Astrocyte of the hippocampus (primary cell): Measurements from ENCODE around the gene SLC25A52.
"Not testable (repeated sequence)": the region's sequence is repeated elsewhere in the genome, so short reads cannot be mapped to it uniquely, and the experiment has no call there.

Experiments
- DNase-seq: peaks from one replicate; pipeline ENCODE4 v3.0.0; 2011; ENCODE audit warnings: low read depth, low spot score

The SLC25A52 gene

GRCh38 chr18:31760695-31761094, at the start of gene SLC25A52:
TSS of gene SLC25A52 (minus strand) at chr18:31760880. CDS start at chr18:31760661, 219 bp downstream.
- DNase-seq: no peak

GRCh38 chr18:31809049-31809448, 48.4 kb upstream of the SLC25A52 start:
- DNase-seq: not testable (repeated sequence)

- DNase-seq: no peak
Observed at GRCh38 chr18:31801078-31801477, 40.4 kb upstream of the SLC25A52 start.

DNA sequence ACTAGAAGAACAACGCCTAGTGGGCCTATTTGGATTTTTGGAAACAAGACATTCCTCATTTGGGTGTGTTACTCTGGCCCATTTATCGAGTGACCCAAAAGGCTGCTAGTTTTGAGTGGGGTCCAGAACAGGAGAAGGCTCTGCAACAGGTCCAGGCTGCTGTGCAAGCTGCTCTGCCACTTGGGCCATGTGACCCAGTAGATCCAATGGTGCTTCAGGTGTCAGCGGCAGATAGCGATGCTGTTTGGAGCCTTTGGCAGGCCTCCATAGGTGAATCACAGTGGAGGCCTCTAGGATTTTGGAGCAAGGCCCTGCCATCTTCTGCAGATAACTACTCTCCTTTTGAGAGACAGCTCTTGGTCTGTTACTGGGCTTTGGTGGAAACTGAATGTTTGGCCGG, 38.6 kb upstream of the SLC25A52 start:
- DNase-seq: not testable (repeated sequence)

- DNase-seq: no peak
Observed at GRCh38 chr18:31798399-31798798, 37.7 kb upstream of the SLC25A52 start.

DNA sequence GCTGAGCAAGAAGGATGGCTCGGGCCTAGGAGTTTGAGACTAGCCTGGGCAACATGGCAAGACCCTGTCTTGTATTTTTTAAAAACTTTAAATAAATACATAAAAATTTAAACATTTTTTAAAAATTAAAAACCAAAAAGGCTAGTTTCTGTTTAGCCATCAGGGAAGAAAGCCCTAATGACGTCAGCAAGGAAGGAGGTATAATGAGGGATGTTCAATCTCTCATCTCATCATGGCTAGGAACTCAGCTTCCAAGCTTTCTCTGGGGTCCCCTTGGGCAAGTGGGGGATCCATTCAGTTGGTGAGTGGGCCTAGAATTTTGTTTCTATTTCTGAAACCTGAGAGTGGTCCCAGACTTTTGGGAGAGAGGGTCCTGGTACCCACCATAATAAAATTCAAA, 35.1 kb upstream of the SLC25A52 start:
- DNase-seq: no peak

DNA sequence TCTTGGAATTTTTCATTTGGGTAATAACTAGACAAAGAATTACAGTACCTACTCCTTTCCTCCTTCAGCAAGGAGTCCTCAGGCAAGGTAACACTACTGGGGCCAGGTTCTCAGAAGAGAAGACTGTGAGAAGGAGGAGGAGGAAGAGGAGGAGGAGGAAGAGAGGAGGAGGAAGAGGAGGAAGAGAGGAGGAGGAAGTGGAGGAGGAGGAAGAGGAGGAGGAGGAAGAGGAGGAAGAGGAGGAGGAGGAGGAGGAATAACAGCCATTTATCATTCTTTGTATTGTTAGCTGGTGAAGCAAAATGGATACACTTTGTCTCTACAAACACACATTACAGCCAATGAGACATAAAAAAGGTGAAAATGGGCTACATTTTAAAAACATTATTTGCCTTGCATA, 32.9 kb upstream of the SLC25A52 start:
- no peak for DNase-seq

DNA sequence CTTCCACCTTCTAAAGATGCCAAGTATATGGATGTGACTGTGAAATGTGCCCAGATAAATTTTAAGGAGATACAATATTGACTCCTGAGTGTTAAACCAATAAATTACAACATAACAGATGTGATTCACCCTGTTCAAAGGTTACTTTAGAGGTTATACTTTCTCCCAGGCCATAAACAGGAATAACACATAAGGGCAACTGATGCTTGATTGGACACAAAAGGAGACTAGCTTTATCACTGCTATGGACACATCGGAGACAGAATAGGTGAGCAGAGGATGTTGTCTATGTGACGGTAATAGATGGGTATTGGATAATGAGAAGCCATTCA, 31.9 kb upstream of the SLC25A52 start:
- no peak for DNase-seq

- DNase-seq: no peak
Observed at GRCh38 chr18:31791817-31792579, 31.3 kb upstream of the SLC25A52 start.

- no peak for DNase-seq
Observed at GRCh38 chr18:31789409-31789808, 28.7 kb upstream of the SLC25A52 start.

- DNase-seq: no peak
Observed at GRCh38 chr18:31783059-31783458, 22.4 kb upstream of the SLC25A52 start.

DNA sequence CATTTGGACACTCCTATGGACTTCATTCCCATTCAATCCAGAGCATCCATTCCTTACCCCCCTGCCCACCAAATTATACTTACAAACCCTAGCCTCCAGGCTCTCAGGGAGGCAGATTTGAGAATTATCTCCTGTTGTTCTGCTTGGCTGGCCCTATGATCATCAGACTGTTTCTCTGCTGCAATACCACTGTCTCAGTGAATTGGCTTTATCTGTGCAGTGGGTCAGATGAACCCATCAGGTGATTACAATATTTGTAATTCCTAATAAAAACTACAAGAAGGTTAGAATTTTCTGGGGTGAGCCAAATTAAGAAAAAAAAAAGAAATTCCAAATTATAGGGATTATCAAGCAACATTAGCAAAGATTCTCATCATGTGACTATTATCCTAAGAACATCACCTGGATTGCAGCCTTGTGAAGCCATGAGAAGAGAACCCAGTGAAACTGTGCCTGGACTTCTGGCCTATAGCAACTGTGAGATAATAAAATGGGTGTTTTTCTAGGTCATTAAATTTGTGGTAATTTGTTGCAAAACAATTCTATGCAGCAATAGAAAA, 17.8 kb upstream of the SLC25A52 start:
- no peak for DNase-seq

DNA sequence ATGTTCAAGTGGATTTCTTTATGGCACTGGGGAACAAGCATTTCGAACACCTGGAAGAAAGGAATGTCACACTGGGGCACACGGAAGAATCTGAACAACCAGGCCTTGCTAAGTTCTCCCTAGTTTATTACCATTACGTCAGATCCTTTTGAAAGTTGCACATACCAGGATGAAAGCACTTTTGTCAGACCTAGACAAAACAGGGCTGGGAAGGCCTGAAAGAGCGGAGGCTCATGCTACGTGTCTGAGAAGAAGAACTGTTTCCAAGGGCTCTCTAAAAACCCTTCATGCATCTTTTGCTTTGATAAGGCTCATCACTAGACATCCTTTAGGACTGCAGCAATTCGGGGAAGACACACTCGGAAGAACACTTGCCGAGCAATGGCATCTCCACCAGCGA, 15.4 kb upstream of the SLC25A52 start:
- DNase-seq: peak; percentile 5

GRCh38 chr18:31774962-31775361, 14.3 kb upstream of the SLC25A52 start:
- no peak for DNase-seq

GRCh38 chr18:31774477-31774785, 13.8 kb upstream of the SLC25A52 start:
- DNase-seq: no peak

DNA sequence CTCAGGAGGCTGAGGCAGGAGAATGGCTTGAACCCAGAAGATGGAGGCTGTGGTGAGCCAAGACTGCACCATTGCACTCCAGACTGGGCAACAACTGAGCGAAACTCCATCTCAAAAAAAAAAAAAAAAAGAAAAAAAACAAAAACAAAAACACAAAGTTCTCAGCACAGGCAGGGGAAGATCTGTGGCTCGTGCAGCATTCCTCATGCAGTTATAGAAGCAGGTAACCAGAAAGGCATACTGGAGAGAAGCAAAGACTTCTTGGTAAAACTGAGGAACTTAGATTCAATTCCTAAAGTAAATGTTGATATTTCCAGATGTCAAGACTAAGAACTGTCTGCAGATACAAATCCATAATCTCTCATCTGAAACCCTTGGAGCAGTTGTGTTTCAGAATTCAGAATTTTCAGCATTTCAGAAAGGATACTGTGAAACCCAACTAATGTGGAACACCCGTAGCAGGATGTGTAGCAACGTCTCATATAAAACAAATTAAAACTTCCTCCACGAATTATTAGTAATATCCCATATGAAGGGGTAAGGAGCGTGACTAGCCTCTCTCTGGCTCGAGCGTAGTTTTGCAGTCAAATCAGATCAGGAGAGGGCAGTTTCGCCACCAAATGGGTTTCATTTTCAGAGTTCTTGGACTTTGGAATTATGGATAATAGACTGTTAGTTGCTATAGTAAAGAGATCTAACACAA, 13.2 kb upstream of the SLC25A52 start:
- DNase-seq: no peak

DNA sequence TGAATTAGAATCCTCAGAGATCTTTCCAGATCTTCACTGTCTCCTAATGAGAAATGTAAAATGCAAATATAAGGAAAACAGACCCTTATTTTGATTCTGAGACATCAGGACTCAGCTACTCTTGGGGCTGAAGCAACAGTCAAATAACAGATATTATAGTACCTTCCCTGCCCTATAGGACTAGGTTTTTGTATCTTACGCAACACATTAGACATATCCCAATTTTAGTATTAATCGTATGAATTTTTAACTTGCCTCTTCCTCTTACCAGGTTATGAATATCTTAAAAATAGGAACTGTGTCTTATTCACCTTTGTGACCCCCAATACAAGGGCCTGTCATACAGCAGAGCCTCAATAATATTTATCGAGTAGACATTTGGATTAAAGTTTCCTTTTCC, 12.0 kb upstream of the SLC25A52 start:
- no peak for DNase-seq

DNA sequence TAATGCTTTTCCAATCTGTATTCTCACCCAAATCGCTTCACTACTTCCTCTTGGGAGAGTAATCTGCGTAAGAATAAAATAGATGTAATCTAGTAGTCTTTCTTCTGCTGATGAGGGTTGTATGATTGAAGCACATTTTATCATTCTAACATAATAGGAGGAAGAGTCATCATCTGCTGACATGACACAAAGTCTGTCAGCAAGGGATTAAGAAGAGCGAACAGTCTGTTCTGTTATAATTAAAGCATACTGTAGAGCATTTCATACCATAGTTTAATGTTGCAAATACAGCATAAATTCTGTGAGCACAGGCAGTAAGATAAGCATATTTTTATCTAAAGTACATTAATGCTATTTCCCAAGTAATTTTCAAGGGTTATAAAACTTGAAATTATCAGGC, 10.4 kb downstream of the SLC25A52 start:
- DNase-seq: no peak

DNA sequence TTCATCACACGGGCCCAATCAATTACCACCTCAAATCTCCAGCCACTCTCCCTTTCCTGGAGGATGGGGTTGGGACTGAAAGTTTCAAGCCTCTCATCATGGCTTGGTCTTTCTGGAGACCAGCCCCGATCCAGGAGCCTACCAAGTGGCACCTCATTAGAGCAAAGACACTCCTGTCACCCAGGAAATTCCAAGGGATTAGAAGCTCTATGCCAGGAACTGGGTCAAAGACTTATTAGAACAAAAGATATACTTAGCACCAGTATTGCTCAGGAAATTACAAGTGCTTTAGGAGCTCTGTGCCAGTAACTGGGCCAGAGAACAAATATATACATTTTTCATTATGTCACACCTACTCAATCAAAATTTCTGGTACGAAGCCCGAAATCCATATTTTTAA, 14.3 kb downstream of the SLC25A52 start:
- DNase-seq: no peak

DNA sequence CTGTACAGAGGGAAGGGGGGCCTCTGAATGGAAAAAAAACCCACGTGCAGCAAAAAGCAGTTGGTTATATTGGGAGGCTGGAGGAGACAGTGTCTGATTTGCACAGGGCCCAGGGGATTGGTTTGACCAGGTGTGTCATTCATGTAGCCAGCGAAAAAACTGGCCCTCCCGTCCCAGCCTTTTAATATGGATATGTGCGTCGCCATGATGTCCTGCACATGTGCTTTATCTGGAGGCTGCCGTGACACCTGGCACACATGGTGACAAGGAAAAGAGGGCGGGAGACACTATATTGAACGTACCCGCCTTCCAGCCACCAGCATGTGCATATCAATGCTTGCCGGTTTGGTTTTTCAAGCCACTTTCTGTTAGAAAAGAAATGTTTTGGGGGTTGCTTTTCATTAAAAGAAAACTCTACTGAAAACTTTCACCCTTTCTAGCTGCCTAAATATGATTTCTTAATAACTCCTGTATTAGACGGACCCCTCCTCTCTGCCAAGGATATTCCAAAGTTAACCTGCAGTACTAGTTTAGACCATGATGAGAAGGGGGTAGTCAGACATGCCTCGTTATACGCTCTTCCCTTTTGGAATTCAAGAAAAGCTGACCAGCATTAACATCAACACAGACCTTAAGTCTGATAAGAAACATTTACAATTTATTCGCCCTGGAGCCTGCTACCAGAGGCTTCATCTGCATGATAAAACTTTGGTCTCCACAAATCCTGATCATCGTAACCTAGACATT, 16.2 kb downstream of the SLC25A52 start:
- no peak for DNase-seq

GRCh38 chr18:31743600-31743999, 17.1 kb downstream of the SLC25A52 start:
- not testable (repeated sequence) for DNase-seq

DNA sequence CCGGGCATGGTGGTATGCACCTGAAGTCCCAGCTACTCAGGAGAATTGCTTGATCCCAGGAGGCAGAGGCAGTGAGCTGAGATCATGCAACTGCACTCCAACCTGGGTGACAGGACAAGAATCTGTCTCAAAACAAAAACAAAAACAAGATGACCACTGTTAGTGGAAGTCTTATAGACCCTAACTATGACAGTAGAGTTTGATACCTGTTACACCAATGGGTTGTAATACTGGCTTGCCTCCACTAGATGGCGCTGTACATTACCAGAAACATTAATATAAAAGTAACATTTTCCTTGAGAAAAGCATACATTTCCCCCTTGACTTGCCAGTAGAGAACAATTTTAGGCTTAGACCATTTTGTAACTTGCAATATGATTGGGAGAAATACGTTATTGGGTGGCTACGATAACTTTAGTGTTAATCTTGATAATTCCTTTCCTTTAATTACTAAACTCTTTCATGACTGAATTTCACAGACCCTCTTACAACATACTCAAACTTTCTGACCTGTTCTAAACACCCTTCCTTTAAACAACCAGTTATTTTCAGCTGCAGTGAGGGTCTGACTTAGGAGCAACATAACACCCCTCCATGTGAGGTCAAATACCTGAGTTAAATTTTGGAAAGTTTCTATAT, 19.5 kb downstream of the SLC25A52 start:
- DNase-seq: peak; percentile 49
